Stromal cell of bone marrow (primary cell): ENCODE data around the gene PCDH9.
"Not testable (repeated sequence)": the region's sequence is repeated elsewhere in the genome, so short reads cannot be mapped to it uniquely, and the experiment has no call there.

ENCODE experiments used
- DNase-seq: peaks from one replicate; pipeline ENCODE4 v3.0.0-alpha.2; 2012; ENCODE audit warnings: low read depth

PCDH9 gene

GRCh38 chr13:66338542-66338941 lies 891.6 kb downstream of the PCDH9 start:
- no peak for DNase-seq

DNA sequence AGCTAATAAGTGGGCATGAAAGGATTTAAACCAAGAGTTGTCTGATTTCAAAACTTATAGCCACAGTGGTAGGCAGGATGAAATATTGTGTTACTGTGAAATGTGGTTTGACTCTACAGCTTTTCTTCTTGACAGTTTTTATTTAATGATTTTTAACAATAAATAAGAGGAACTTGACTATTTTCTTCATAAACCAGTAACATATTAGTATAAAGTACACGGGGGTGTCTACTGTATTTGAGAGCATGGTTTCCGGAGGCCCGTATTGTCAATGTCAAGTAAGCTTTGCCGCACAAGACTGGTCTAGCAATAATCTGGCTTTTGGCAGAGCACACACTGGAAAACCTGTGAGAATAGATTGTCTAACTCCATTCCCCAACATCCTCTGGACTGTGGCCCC lies 894.5 kb downstream of the PCDH9 start:
- DNase-seq = no peak

DNA sequence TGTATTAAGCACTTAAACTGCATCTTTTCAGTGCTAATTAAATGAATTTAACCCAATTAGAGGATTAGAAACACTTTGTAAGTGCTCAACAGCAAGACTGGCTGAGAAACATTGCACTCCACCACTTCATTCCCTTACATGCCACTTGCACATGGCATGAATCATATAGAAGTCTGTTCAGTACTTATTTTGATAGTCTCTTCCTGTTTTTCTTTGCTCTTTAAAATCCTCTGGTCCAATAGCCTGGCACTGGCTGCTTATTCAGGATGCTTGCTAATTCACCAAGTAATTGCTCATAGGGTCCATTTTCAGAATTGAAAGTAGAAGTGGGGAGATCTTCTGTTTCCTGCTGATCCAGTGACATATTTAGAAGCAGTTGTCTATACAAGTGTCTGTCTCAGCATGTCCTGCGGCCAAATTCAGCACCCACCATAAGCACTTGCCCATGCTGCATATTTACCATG lies 900.1 kb downstream of the PCDH9 start:
- DNase-seq = no peak

- no peak for DNase-seq
Measured at GRCh38 chr13:66328476-66328875, 901.7 kb downstream of the PCDH9 start.

DNA sequence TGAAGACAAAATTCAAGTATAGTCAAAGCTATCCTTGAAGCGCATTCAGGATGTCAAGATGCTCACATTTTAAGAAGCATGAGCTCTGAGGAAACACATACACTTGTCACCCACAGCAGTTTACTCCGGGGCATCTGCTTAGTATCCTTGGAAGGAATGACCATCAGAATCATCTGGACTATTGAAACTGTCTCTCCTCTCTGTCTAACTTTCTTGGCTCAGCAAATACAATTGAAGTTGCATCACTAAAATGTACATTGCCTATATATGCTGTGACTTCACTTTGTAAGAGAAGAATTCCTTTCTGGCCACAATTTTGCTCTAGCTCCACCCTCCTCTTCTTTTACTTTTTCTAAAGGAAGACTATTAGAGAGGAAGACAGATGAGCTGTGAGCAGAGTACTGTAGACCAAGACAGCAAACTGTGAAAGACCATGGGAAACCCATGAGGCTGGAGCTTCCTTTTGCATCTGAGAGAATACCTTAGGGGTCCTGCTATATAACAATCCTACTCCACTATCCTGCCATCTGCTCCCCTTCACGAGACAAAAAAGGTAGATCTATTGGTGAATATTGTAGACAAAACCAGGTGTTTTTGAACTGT lies 906.3 kb downstream of the PCDH9 start:
- no peak for DNase-seq

GRCh38 chr13:66322936-66323335 lies 907.2 kb downstream of the PCDH9 start:
- DNase-seq = no peak

DNA sequence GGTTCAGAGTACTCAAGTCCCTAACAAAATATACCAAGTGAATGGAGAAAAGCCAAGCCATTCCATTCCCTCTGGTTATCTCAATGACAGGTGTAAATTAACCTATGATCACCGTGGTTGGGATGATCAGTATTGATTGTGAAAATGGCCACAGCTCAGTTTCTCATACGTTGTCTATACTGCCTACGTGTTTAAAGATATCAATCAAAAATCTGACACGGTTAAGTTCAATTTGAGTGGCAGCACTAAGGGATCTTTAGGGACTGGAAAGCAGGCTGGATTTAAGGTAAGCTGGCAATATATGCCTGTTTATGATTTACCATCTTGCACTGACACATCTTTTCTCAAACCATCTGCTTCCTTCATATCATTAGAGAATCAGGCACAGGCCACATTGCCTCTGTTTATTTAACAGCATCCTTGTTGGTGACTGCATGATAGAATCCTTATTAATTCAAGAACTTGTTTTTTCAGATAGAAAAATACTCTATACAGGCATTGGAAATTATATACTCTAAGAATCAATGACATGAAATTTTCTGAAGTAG lies 907.9 kb downstream of the PCDH9 start:
- DNase-seq = no peak

- no peak for DNase-seq
Measured at GRCh38 chr13:66314911-66315310, 915.2 kb downstream of the PCDH9 start.

DNA sequence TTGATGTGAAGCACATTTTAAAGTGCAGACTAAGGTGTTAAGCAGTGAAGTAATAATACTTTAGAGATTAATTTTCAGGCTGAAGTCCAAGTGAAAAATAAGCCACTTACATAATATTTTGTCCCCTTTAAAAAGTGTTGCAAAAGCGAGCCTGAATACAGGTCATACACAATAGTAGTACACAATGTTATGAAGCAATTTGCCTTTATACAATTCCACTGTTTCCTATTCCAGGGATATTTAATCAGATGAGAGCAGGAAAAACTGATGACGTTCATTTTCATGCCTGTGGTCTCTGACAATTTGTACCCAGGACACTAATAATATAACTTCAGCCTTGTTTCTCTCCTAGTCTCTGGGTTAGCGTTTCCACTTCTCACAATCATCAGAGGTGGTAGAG lies 916.7 kb downstream of the PCDH9 start:
- DNase-seq = no peak

DNA sequence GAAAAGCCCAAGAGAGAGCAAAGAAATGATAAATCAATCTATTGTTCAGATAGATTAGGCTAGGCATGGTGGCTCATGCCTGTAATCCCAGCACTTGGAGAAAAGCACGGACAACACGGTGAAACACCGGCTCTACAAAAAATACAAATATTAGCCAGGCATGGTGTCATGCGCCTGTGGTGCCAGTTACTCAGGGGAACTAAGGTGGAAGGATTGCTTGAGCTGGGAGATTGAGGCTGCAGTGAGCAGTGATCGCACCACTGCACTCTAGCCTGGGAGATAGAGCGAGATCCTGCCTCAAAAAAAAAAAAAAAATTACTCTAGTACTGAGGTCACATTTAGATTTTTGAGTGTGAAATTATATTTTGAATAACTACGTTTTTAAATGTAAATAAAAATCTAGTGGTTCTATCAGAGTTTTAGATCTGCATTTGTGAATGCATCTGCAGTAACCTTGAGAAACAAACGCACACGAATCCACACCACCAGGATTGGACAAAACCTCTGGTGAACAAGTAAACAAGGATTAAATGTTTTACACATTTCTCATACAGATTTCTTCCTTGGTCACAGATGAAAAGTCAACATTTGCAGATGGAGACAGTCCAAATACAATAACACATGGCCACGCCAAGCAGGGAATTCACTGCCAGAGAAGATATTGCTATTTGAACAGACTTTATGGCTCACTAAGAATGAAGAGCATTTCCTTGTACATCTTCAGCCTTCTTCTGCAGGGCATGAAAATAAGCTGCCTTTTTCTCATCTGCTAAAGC lies 917.6 kb downstream of the PCDH9 start:
- peak; percentile 63 for DNase-seq

GRCh38 chr13:66305961-66306617 lies 924.0 kb downstream of the PCDH9 start:
- no peak for DNase-seq

GRCh38 chr13:66301482-66301881 lies 928.7 kb downstream of the PCDH9 start:
- DNase-seq = no peak

DNA sequence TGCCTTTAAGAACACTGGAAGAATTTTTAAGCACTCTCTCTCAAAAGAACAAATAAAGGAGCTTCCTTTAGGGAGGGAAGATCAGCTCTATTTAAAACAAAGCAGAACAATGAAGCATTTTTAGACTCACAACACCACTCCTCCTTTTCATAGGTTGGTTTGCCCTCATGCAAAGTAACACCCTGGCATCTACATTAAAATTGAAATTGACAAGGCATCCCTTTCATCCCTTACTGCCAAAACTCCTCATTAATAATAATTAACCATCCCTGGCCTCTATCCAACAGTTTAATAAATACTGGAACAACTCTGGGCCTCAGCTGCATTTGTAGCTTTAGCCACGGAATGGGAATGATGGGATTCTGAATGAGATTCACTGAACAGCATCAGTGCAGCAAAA lies 929.1 kb downstream of the PCDH9 start:
- no peak for DNase-seq

GRCh38 chr13:66296875-66297274 lies 933.3 kb downstream of the PCDH9 start:
- no peak for DNase-seq

DNA sequence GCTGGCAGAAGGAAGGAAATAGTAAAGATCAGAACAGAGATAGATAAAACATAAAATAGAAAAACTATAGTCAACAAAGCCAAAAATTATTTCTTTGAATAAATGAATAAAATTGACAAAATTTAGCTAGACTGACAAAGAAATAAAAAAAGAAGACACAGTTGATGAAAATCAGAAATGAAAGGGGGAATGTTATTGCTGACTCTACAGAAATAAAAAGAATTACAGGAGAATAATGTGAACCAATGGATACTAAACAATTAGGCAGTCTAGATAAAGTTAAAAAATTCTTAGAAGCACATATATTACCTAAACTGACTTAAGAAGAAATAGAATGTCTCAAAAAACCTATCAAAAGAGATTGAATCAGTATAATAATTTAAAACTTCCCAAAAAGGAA lies 933.8 kb downstream of the PCDH9 start:
- no peak for DNase-seq

DNA sequence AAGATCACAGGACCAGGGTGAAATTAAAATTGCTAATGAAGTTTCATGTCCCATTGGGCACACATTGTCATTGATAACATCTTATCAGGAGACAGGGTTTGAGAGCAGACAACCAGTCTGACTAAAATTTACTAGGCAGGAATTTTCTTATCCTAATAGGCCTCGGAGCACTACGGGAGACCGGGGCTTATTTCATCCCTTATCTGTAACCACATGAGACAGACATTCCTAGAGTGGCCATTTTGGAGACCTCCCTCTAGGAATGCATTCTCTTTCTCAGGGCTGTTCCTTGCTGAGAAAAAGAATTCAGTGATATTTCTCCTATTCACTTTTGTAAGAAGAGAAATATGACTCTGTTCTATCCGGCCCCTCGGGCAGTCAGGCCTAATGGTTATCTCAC lies 943.3 kb downstream of the PCDH9 start:
- not testable (repeated sequence) for DNase-seq

GRCh38 chr13:66275416-66275815 lies 954.7 kb downstream of the PCDH9 start:
- no peak for DNase-seq

GRCh38 chr13:66273011-66273410 lies 957.1 kb downstream of the PCDH9 start:
- no peak for DNase-seq

- no peak for DNase-seq
Measured at GRCh38 chr13:66266761-66267160, 963.4 kb downstream of the PCDH9 start.

DNA sequence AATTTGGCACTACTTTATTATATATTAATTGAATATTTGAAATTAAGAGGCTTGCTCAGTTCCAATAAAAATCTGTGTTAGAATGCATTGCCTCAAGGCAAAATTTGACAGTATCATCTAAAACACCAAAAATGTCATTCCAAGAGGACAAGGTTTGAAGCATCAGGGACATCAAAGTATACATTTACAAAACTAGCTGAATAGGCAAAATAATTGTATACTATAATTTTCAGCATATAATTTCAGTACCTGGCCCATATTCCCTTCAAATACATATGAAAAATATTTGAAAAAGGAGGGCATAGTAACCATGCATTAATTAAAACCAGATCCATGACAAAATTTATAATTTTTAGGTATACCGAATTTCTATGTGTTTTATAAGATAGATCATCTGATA lies 963.8 kb downstream of the PCDH9 start:
- DNase-seq = no peak

GRCh38 chr13:66265371-66265770 lies 964.8 kb downstream of the PCDH9 start:
- DNase-seq = peak; percentile 9

- peak; percentile 7 for DNase-seq
Measured at GRCh38 chr13:66264971-66265370, 965.2 kb downstream of the PCDH9 start.

GRCh38 chr13:66262330-66262729 lies 967.8 kb downstream of the PCDH9 start:
- DNase-seq = no peak
